ENCODE data around the gene CCT5.
"Not testable (repeated sequence)": the region's sequence is repeated elsewhere in the genome, so short reads cannot be mapped to it uniquely, and the experiment has no call there.

CCT5 gene

DNA sequence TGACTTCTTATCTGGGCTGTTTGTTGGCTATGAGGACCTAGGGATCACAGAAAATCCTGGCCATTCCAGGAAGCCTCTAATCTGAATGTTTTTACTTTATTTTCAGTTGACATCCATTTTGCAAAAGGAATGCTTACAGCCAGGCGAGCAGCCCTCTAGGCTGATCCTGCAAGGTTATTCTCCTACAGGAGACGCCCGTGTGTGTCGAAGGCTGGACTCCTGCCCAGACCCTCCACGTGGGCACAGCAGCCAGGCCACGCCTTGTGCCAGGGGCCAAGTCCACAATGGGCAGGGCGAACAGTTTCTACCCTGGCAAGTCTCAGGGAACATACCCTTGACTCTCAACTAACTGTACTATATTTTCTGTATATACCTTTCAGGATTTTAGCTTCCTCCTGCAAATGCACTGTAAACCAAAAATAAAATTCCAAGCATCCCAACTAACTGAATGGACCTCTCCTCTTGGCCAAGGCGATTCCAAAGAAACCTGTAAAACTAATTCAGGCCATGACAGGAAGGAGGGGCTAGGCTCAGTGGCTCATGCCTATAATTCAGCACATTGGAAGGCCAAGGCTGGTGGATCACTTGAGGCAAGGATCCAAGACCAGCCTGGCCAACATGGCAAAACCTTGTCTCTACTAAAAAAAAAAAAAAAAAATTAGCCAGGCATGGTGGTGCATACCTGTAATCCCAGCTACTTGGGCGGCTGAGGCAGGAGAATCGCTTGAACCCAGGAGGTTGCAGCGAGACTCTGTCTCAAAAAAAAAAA lies 51.9 kb downstream of the CCT5 start:
- DNase-seq (ENCODE audit: low read depth) = no peak

DNA sequence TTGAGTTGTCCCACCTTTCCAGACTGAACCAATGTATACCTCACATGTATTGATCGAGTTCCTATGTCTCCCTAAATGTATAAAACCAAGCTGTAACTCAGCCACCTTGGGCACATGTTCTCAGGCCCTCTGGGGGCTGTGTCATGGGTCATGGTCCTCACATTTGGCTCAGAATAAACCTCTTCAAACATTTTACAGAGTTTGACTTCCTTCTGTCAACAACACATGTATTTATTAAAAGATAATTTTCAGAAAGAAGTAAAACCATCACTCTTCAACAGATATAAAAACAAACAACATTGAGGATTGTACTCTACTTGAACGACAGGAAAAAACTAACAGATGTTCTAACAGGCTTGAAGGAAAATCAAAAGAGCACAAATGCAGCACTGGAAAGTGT lies 53.1 kb downstream of the CCT5 start:
- DNase-seq (ENCODE audit: low read depth) = no peak

DNA sequence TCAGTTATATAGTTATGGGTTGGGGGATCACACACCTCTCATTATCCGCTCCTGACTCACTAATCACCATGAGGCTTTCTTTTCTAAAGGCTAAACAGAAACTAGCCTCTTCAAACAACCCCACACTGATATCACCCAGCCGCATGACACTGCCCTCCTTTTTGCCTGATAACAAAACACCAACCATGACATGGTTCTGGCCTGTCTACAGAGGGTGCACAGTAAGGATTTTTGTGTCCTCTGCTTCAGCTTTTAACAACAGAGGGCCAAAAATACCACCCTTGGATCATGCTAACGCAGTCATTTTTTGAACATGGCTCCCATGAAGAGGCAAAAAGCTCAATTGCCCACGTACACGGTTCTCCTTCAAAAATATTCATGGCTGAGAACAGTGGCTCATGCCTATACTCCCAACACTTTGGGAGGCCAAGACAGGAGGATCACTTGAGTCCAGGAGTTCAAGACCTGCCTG lies 53.7 kb downstream of the CCT5 start:
- DNase-seq (ENCODE audit: low read depth) = no peak

DNA sequence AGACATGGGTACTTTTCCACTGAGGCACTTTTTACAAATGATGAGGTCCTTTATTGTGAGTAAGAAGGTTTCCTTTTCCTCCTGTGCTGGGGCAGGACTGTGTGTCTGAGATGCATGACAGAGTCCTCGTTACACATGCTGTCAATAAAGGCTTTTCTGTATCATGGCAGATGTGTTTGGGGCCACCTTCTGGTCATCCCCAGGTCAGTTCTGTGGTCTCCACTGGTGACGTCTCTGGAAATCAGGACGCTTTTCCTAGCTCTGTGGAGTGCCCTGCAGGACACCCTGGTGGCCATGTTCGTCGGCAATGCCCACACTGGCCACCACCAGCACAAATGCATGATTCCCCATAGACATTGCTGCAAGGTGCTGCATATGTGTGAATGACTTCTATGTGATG lies 54.9 kb downstream of the CCT5 start:
- DNase-seq (ENCODE audit: low read depth) = no peak

DNA sequence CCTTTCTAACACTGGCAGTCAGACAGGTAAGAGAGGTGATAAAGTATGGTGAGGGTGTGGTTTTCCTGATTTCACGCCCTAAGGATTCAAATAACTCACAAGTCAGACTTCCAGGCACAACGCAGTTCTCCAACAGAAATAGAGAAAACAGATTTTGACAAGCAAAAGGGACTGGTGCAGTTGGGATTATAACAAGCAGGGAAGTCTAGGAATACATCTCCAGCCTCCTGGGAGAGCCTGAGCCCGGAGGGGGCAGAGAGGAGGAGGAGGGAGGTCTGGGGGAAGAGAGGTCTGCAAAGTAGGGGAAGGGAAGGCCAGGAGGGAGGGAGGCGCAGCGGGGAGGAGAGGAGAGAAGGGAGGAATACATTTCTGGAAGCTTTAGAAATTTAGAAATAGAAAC lies 56.0 kb downstream of the CCT5 start:
- no peak for DNase-seq (ENCODE audit: low read depth)

DNA sequence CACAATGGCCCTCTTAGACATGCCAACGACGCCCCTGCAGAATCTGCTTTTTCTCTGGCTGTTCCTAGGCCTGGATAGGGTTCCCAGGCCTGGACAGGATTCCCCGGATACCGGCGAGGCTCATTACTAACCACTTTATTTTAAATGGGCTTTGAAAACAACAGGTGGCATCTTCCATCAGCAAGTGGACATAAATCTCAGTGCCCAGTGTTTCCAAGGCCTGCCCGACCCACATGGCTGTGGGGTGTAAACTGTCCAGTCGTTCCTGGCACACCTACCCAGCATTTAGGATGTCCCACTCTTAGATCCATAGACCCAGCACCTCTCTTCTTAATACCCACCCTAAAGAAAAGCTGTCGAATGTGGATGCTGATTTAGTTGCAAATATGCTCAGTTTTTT lies 56.7 kb downstream of the CCT5 start:
- no peak for DNase-seq (ENCODE audit: low read depth)

DNA sequence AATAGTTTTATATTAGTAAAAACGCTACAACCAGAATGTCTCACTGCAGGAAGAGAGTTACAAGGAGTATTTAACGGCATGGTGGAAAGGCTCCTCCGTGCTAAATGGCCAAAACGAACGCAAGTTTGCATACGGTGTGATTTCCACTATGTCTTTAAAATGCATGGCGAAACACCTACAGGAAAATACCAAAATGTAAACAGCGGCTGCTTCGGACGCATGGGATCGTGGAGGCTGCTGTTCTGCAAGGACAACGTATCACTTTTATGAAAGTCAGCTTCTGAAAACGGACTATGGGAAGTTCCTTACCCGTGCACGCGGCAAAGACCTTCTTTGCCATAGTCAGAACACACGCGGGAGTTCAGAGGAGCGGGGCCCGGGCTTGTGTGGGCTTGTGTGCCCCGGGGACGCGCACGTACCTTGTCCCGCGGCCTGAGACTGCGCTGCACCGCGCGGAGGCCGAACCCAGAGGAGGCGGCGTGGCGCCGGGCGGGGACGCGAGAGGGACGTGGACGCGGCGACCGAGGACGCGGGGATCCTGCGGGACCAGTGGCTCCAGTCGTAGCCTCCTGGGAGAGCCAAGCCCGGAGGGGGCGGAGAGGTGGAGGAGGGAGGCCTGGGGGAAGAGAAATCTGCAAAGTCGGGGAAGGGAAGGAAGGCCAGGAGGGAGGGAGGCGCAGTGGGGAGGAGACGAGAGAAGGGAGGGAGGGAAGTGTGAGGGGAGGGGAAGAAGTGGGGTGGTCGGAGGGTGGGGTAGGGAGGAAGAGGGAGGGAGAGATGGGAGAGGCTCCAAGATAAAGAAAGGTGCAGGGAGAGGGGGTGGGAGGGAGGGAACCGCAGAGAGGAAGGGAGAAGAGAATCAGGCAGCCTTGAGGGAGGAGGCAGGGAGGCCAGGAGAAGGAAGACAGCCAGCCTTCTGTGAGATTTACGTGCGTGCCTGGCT lies 57.4 kb downstream of the CCT5 start, which contains the start of gene CMBL:
CMBL (minus strand) TSS at position 697 of the 943 bp plus-strand sequence. CDS start 17,140 bp downstream, outside the sequence.
- DNase-seq (ENCODE audit: low read depth) = no peak

DNA sequence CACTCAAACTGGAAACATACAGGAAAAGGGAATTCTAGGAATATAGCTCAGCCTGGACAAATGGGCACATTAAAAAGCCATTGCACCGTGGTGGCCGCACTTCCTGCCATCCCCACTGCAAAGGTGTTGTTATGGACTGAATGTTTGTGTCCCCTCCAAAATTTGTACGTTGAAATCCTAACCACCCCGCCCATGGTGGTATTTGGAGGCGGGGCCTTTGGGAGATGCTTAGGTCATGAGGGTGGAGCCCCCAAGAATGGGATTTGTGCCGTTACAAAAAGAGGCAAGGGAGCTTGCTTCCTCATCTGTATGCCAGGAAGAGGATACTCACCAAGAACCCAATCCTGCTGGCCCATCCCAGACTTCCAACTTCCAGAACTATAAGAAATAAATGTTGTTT lies 58.8 kb downstream of the CCT5 start:
- no peak for DNase-seq (ENCODE audit: low read depth)

DNA sequence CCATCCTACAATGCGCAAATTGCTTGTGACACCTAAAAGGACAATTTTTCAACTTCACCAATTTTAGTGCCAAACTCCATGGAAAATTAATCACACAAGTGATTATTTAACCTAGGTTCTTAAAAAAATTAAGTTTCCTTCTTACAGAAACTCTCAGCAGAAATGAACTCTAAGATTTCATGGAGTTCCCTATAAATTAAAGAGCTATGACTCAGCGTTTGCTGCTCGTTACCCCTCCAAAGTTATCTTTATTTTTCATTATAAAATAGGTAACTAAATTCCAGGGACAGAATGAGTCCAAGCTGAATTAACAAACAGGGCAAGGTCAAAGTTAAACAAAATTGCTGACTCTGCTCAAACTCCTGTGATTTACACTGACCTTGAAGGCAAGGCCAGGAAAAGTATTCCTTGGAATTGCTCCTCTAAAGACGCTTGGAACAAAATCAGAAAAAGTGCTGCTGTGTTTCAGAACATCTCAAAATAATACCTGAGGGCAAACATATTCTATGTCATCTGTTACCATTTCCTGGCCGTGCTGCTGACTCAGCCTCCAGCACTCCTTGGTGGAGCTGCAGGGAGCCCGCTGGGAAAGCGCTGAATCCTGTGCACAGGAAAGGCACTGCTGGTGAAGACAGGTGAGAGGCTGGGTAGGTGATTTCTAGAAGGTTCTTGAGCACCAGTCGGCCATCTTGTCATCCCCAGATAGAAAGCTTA lies 60.1 kb downstream of the CCT5 start:
- DNase-seq (ENCODE audit: low read depth) = no peak

DNA sequence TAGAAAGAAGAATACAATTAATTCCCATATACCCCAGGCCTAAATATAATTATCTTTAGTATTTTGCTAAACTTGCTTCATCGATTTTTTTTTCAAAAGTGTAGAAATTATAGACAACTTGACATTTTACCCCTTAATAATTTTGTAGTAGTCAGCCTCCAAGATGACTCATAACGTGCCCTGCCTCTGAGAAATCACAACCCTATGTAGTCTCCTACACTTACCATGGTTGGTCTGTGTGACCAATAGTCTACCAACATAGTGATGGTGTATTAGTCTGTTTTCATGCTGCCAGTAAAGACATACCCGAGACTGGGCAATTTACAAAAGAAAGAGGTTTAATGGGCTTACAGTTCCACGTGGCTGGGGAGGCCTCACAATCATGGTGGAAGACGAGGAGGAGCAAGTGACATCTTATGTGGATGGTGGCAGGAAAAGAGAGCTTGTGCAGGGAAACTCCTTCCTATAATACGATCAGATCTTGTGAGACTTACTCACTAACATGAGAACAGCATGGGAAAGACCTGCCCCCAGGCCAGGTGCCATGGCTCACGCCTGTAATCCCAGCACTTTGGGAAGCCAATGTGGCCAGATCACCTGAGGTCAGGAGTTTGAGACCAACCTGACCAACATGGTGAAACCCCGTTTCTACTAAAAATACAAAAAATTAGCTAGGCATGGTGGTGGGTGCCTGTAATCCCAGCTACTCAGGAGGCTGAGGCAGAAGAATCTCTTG lies 60.9 kb downstream of the CCT5 start:
- DNase-seq (ENCODE audit: low read depth) = not testable (repeated sequence)

DNA sequence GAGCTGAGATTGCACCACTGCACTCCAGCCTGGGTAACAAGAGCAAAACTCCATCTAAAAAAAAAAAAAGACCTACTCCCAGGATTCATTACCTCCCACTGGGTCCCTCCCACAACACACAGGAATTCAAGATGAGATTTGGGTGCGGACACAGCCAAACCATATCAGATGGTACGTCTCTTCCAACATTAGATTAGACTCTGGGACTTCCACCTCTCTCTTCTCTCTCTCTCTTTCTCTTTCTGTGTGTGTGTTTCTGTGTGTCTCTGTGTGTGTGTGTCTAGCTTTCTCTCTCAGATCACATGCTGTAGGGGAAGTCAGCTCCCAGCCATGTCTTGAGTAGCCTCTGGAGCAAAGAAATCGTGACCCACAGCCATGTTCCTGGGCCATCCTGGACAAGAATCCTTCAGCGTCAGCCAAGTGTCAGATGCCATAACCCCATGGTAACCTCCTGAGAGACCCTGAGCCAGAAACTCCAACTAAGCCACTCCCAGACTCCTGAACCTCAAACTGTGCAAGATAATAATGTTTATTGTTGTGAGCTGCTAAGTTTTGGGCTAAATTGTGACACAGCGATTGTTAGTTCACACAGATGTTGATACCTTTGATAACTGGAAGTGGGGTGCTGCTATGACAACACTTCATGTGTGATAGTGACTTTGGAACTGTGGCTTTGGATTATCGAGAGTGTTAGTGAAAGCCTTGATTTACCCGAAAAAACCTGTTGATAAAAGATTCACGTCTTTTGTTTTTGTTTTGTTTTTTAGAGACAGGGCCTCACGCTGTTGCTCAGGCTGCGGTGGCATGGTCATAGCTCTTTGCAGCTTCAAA lies 61.7 kb downstream of the CCT5 start:
- no peak for DNase-seq (ENCODE audit: low read depth)

DNA sequence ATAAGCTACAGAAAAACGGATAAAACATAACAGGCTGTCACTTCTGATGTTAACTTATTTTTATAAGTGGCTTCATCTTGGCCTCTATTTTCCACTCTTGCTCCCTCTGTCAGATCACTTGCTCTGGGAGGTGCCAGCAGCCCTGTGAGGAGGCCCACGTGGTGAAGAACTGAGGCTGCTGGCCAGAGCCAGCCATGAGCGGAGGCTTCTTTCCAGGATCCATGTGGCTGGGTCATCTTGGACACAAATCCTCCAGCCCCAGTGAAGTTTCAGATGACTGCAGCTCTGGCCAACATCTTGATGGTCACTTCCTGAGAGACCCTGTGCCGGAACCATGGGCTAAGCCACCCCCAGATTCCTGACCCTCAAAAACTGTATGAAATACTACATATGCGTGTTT lies 65.1 kb downstream of the CCT5 start:
- no peak for DNase-seq (ENCODE audit: low read depth)

Data from activated T-cell treated with anti-CD3 and anti-CD28 coated beads for 1 hour (primary cell).